IMR-90 (cell line): ENCODE results near the gene CNKSR2.

ENCODE experiments used
- BHLHE40 ChIP-seq: fragments of 150-350 bp; IDR thresholded peaks from 2 replicates; pipeline ENCODE4 v1.6.1; 2016; ENCODE audit warnings: mild to moderate bottlenecking, low read depth, low read length
- CEBPB ChIP-seq: IDR thresholded peaks from 2 replicates; pipeline ENCODE4 v1.6.1; 2012; ENCODE audit warnings: low read depth, low read length, improper control_type of control experiment
- CHD1 ChIP-seq: IDR thresholded peaks from 2 replicates; pipeline ENCODE4 v1.6.1; 2012; ENCODE audit warnings: low read depth, low read length, improper control_type of control experiment
- CTCF ChIP-seq: conservative IDR thresholded peaks from 2 replicates; pipeline ENCODE4 v1.5.1; 2012; ENCODE audit warnings: mild to moderate bottlenecking, low read depth, low read length, improper control_type of control experiment
- ELK1 ChIP-seq: fragments of 150-350 bp; IDR thresholded peaks from 2 replicates; pipeline ENCODE4 v1.6.1; 2016; ENCODE audit warnings: low read depth, mild to moderate bottlenecking, low read length, moderate library complexity, borderline replicate concordance
- MAZ ChIP-seq: IDR thresholded peaks from 2 replicates; pipeline ENCODE4 v1.6.1; 2012; ENCODE audit warnings: low read depth, mild to moderate bottlenecking, low read length, improper control_type of control experiment, moderate library complexity, borderline replicate concordance
- NFE2L2 ChIP-seq: fragments of 150-350 bp; IDR thresholded peaks from 2 replicates; pipeline ENCODE4 v1.6.1; 2016; ENCODE audit warnings: low read depth, mild to moderate bottlenecking, low read length
- POLR2A ChIP-seq: IDR thresholded peaks from 2 replicates; pipeline ENCODE4 v1.6.1; 2012; ENCODE audit warnings: mild to moderate bottlenecking, low read depth, low read length
- RAD21 ChIP-seq: IDR thresholded peaks from 2 replicates; pipeline ENCODE4 v1.6.1; 2012; ENCODE audit warnings: low read length, improper control_type of control experiment
- RCOR1 ChIP-seq: IDR thresholded peaks from 2 replicates; pipeline ENCODE4 v1.6.1; 2012; ENCODE audit warnings: mild to moderate bottlenecking, low read length, improper control_type of control experiment; ENCODE audit not compliant: insufficient replicate concordance
- RFX5 ChIP-seq: IDR thresholded peaks from 2 replicates; pipeline ENCODE4 v1.8.0; 2012; ENCODE audit warnings: low read depth, mild to moderate bottlenecking, low read length, moderate library complexity
- USF2 ChIP-seq: fragments of 150-350 bp; IDR thresholded peaks from 2 replicates; pipeline ENCODE4 v1.6.1; 2017; ENCODE audit warnings: mild to moderate bottlenecking, antibody characterized with exemption, low read length, low read depth

GRCh38 chrX:21700275-21700674 lies 326.1 kb downstream of the CNKSR2 start:
- TF ChIP-seq POLR2A (no peak), CTCF (no peak), USF2 (no peak), CHD1 (no peak), BHLHE40 (no peak), RAD21 (no peak), RCOR1 (no peak), RFX5 (no peak), ELK1 (no peak), NFE2L2 (no peak), CEBPB (no peak), MAZ (no peak)
